SKM-1 (cell line): Measurements from ENCODE around the gene BABAM1.
"Not testable (repeated sequence)": the region's sequence is repeated elsewhere in the genome, so short reads cannot be mapped to it uniquely, and the experiment has no call there.

Experiments used
- DNase-seq: peaks from one replicate; lab custom pipeline; 2025; ENCODE audit not compliant: unreplicated experiment; lab: John Stamatoyannopoulos, UW

The BABAM1 gene

DNA sequence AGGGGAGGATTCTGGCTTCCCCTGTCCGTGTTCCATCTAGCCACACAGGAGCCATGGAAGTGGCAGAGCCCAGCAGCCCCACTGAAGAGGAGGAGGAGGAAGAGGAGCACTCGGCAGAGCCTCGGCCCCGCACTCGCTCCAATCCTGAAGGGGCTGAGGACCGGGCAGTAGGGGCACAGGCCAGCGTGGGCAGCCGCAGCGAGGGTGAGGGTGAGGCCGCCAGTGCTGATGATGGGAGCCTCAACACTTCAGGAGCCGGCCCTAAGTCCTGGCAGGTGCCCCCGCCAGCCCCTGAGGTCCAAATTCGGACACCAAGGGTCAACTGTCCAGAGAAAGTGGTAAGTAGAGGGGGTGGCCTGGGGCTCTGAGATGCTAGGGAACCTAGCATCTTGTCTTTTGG, 1.5 kb downstream of the BABAM1 start:
- no peak for DNase-seq

DNA sequence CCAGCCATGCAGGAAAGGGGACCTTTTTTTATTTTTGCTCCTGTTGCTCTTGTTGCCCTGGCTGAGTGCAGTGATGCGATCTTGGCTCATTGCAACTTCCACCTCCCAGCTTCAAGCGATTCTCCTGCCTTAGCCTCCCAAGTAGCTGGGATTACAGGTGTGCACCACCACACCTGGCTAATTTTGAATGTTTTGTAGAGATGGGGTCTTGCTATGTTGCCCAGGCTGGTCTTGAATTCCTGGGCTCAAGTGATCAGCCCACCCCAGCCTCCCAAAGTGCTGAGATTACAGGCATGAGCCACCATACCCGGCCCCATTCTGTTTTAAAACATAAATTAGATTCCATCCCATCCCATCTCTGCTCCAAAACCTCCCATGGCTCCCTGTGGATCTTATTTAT, 7.6 kb downstream of the BABAM1 start:
- DNase-seq, result not testable (repeated sequence)

DNA sequence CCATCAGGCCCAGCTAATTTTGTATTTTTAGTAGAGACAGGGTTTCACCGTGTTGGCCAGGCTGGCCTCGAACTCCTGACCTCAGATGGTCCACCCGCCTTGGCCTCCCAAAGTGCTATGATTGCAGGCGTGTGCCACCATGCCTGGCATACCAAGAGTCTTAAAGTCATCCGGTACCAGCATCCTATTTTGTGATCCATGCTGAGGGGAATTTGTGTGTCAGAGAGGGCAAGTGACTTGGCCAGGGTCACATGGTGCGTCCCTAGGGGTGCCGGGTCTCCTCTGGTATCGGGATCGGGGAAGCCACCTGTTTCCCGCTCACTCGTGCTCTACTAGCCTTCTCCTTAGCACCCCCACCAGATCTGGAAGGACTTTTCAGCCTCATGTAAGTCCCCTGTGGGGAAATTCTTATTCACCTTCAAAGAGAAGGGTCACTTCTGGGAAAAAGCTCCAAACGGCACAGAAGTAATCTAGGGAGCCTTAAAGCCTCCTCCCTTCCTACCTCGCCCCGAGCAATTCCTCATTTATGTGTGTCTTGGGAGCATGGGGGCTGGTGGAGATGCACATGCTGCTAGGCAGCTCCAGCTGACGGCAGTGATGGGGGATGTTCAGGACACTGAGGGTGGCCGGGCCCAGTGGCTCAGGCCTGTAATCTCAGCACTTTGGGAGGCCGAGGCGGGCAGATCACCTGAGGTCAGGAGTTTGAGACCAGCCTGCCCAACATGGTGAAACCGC, 8.4 kb downstream of the BABAM1 start:
- DNase-seq, result no peak

DNA sequence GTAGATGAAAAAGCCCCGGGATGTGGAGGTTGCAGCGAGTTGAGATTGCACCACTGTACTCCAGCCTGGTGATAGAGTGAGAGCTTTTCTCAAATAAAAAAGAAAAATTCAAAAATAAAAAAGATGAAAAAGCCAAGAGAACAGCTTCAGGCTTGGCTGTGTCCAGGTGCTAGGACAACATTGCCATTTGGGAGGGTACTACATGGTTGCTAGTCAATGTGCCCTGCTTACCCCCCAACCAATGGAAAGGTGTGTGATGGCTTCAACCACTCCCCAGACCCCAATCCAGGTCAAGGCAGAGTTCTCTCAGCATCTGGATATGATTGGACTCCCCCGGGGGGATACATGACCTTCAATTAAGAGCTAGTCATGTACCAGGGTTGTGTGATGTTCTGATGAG, 12.2 kb downstream of the BABAM1 start:
- no peak for DNase-seq

DNA sequence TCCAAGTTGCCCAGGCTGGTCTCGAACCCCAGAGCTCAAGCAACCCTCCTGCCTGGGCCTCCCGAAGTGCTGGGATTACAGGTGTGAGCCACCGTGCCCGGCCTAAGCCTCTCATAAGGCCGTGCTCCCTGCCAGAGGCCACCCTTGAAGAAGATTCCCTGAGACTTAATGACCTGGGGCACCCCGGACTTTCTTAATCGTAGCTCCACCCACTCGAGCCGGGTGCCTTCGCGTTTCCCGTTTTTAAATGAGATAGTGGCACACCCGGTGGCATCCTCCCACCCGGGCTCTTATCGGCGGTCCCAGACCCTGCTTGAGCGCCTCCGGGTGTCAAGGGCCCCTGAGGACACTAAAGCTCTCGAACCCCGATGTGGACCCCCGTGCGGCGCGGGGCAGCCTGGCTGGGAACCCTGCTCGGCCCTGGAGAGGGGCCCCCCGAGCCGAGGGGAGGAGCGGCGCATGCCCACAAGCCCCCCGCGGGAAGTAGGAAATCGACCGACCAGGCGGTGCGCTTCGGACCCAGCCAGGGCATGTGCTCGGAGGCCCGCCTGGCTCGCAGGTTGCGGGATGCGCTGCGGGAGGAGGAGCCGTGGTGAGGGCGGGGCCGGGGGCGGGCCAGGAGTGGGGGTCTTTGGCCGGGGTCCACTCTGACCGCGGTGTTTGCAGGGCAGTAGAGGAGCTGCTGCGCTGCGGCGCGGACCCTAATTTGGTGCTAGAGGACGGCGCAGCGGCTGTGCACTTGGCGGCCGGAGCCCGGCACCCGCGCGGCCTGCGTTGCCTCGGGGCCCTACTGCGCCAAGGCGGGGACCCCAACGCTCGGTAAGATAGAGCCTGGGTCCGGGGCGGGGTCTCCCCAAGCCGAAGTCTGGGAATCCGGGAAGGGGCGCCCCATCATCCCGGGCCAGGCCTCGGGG, 14.4 kb downstream of the BABAM1 start, which contains the start of gene ANKLE1:
Gene ANKLE1 (plus strand): TSS at position 511 of the 914 bp plus-strand sequence. CDS start 20 bp downstream, at position 531.
- DNase-seq, result peak; percentile 58

GRCh38 chr19:17282488-17283125, 15.4 kb downstream of the BABAM1 start:
- DNase-seq, result peak; percentile 70

- DNase-seq, result no peak
Observed at GRCh38 chr19:17283504-17283996, 16.3 kb downstream of the BABAM1 start.

DNA sequence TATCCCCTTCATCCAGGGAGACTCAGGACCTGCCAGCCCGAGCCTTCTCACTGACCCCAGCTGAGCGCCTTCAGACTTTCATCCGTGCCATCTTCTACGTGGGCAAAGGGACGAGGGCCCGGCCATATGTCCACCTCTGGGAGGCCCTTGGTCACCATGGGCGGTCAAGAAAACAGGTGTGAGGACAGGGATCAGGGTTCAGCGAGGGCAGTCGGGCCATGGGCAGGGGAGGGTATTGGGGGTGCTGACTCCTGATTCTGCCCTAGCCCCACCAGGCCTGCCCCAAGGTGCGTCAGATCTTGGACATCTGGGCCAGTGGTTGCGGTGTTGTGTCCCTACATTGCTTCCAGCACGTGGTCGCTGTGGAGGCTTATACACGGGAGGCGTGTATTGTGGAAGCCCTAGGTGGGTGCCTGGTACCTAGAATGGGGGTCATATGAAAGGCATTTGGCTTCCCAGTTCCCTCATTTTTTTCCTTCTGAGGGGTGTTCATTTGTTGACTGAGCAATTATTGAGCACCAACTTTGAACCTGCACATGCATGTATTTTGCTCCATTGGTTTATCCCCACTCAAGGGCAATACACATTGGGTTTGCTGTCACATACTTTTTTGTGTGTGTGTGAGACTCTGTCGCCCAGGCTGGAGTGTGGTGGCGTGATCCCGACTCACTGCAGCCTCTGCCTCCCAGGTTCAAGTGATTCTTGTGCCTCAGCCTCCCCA, 18.3 kb downstream of the BABAM1 start:
- no peak for DNase-seq

DNA sequence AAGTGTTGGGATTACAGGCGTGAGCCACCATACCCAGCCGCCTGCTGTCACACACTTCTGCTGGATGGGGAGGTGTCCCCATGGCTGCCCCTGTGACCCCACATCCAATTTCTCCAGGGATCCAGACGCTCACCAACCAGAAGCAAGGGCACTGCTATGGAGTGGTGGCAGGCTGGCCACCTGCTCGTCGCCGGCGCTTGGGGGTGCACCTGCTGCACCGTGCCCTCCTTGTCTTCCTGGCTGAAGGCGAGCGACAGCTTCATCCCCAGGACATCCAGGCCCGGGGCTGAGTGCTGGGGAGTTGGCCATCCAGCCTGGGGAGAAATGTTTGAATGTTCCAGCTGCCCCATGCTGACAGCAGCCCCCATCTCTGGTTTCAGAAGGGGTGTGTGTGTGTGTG, 19.0 kb downstream of the BABAM1 start:
- no peak for DNase-seq

- no peak for DNase-seq
Observed at GRCh38 chr19:17286752-17287151, 19.5 kb downstream of the BABAM1 start.

DNA sequence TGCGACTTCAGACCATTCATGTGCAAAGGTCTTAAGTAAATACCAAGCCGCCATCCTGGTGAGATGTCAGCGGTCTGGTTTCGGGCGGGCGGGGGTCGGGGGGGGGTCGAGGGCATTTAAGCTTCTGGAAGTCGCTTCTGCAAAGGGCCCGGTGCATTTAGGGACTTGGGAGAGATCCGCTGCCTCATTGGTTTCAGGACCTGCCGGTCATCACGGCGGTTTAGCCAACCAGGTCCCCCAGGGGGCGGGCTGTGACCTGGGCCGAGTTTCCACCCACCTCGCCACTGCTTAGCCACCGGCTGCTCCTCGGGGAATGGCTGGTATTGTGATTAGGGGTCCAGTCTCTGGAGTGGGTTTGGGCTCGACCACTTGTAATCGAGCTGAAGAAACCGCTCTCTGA, 22.2 kb downstream of the BABAM1 start:
- DNase-seq, result no peak

DNA sequence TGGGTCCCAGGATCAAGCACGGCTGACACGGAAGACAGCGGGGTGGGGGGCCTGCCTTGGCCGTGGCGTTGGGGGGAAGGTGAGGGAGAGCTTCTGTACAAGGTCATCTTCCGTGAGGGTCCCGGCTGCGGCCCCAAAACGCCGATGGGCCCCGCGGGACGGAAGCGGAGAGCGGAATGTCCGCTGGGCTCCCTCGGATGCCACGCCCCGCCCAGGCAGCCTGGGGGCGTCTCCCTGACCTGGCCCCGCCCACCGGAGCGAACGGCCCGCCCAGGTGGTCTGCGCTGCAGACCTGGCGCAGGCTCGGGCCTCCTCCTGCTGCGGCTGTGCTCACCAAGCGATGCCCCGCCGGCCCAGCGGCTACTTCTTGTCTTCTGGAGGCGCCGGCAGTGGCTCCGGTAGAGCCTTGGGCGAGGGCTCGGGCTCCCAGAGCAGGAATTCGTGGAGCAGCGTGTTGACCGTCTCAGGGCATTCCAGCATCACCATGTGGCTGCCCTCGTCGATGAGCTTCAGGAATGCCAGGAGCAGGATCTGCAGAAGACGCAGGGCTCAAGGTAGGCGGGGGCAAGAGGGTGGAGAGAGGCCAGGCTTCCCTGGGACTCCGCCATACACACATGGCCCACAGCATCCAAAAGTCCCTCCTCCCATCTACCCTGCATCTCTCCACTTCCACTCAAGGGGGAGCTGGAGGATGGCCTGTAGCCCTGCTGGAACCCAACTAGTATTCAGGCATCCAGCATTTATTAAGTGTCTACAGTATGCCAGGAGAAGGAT, 25.2 kb downstream of the BABAM1 start:
- peak; percentile 78 for DNase-seq

DNA sequence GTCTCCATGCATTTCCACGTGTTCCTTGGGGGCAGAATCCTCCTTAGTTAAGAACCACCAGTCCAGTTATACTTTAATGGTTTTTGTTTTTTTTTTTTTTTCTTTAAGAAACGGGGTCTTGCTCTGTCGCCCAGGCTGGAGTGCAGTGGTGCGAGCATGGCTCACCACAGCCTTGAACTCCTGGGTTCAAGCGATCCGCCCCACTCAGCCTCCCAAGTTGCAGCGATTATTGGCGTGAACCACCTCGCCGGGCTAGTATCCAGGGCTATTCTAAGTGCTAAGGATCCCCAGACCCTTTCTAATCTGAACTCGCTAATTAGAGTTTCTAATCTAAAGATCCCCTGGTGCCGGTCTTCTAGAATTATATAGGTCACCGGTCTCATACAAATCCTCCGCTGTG, 26.4 kb downstream of the BABAM1 start:
- DNase-seq, result no peak

GRCh38 chr19:17294051-17294891, 27.0 kb downstream of the BABAM1 start:
- no peak for DNase-seq

- DNase-seq, result not testable (repeated sequence)
Observed at GRCh38 chr19:17295551-17295950, 28.3 kb downstream of the BABAM1 start.

DNA sequence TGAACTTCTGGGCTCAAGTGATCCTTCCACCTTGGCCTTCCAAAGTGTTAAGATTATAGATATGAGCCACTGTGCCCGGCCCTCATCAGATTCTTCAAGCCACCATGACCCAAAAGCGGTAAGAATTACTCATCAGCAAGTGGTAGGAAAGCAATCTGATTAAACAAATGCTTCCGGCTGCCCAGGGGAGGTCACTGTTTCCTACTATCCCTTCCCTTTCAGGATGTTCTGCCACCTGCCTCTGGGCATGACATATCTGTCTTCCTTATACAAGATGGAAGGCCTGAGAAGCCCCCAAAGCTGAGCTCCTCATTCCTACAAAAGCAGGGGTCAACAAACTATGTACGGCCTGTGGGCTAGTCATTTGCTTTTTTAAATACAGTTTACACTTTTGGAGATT, 29.0 kb downstream of the BABAM1 start:
- no peak for DNase-seq

DNA sequence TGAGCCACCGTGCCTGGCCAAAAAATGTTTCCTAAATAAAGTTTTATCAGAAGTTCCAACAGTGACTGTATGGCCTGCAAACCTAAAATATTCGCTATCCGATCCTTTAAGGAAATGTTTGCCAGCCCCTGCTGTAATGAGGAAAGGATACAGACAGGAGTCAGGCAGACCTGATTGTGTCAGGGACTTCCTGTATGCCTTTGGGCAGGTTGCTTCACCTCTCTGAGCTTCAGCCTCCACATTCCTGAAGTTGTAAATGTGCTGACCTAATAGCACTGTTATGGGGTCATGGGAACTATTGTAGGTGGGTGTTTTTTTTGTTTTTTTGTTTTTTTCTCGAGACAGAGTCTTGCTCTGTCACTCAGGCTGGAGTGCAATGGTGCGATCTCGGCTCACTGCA, 29.7 kb downstream of the BABAM1 start:
- DNase-seq, result no peak

GRCh38 chr19:17300992-17301619, 33.9 kb downstream of the BABAM1 start:
- DNase-seq, result no peak
